Measurements from ENCODE around the gene ICAM4.

ICAM4 gene

GRCh38 chr19:10266706-10267105 is 20.0 kb upstream of the ICAM4 start:
- H3K9me3 ChIP-seq (ENCODE audit: control extremely low read depth in 1 of 5, control insufficient read depth in 4 of 5, insufficient read depth in 2 of 5, low read depth in 1 of 5, low read length in 4 of 5), result no peaks in the 10 kb centered on the region
- ChIA-PET POLR2A (no interaction called here), CTCF (interaction anchor here (0.7 to 20.1 kb wide), 6 partner anchors 8 to 123 kb away, joined by 3 to 542 read pairs (median 3); partner anchors contain the start of gene TYK2)
- no peak for DNase-seq
- H3K4me1 ChIP-seq (ENCODE audit: control extremely low read depth in 1 of 4, control insufficient read depth in 4 of 4, insufficient read depth in 4 of 4, low read length in 3 of 4), result peaks cover 0 to 29% (median 23%) of the 10 kb centered on the region in 4 experiments
- no peaks in the 10 kb centered on the region for H3K27me3 ChIP-seq (replicated peaks in 2 of 5; ENCODE audit: control insufficient read depth in 4 of 5, insufficient read depth in 5 of 5, low read length in 4 of 5)
- 88% methylated on average over 2 of the region's 7 CpGs for WGBS (ENCODE audit: insufficient coverage)
- H3K27ac ChIP-seq (ENCODE audit: insufficient read depth in 1 of 2, low read depth in 1 of 2, low read length in 2 of 2, poor library complexity in 1 of 2, severe bottlenecking in 2 of 2), result no peak overlapping the region
- H3K4me3 ChIP-seq (ENCODE audit: control insufficient read depth in 1 of 7, extremely low read depth in 1 of 7, insufficient read depth in 4 of 7, low read depth in 2 of 7, low read length in 6 of 7), result no peak overlapping the region
- H3K36me3 ChIP-seq (ENCODE audit: control insufficient read depth in 4 of 4, insufficient read depth in 4 of 4, low read length in 3 of 4), result no peaks in the 10 kb centered on the region

GRCh38 chr19:10268071-10268470 is 18.7 kb upstream of the ICAM4 start:
- H3K36me3 ChIP-seq (ENCODE audit: control insufficient read depth in 4 of 4, insufficient read depth in 4 of 4, low read length in 3 of 4), result no peaks in the 10 kb centered on the region
- POLR2A ChIA-PET, result no interaction called here
- H3K9me3 ChIP-seq (ENCODE audit: control extremely low read depth in 1 of 5, control insufficient read depth in 4 of 5, insufficient read depth in 2 of 5, low read depth in 1 of 5, low read length in 4 of 5), result no peaks in the 10 kb centered on the region
- H3K27ac ChIP-seq (ENCODE audit: insufficient read depth in 1 of 2, low read depth in 1 of 2, low read length in 2 of 2, poor library complexity in 1 of 2, severe bottlenecking in 2 of 2), result no peak overlapping the region
- no peak overlapping the region for H3K4me3 ChIP-seq (ENCODE audit: control insufficient read depth in 1 of 7, extremely low read depth in 1 of 7, insufficient read depth in 4 of 7, low read depth in 2 of 7, low read length in 6 of 7)
- H3K27me3 ChIP-seq (replicated peaks in 2 of 5; ENCODE audit: control insufficient read depth in 4 of 5, insufficient read depth in 5 of 5, low read length in 4 of 5), result no peaks in the 10 kb centered on the region
- H3K4me1 ChIP-seq (ENCODE audit: control extremely low read depth in 1 of 4, control insufficient read depth in 4 of 4, insufficient read depth in 4 of 4, low read length in 3 of 4), result peaks cover 0 to 35% (median 28%) of the 10 kb centered on the region in 4 experiments
- CTCF ChIA-PET, result interaction anchor here (0.7 to 20.1 kb wide), 6 partner anchors 8 to 122 kb away, joined by 3 to 542 read pairs (median 22); partner anchors contain the start of gene TYK2
- 92% methylated on average over 5 of the region's 6 CpGs for WGBS (ENCODE audit: insufficient coverage)
- DNase-seq, result no peak

GRCh38 chr19:10269333-10270179 is 17.2 kb upstream of the ICAM4 start:
- H3K4me1 ChIP-seq (ENCODE audit: control extremely low read depth in 1 of 4, control insufficient read depth in 4 of 4, insufficient read depth in 4 of 4, low read length in 3 of 4), result peaks cover 0 to 35% (median 28%) of the 10 kb centered on the region in 4 experiments
- WGBS (ENCODE audit: insufficient coverage), result 3% methylated on average over 54 of the region's 59 CpGs
- peak overlapping the region in 1 of 2 experiments; percentile 83 for H3K27ac ChIP-seq (ENCODE audit: insufficient read depth in 1 of 2, low read depth in 1 of 2, low read length in 2 of 2, poor library complexity in 1 of 2, severe bottlenecking in 2 of 2)
- peaks cover 0 to under 1% (median 0%) of the 10 kb centered on the region in 4 experiments for H3K36me3 ChIP-seq (ENCODE audit: control insufficient read depth in 4 of 4, insufficient read depth in 4 of 4, low read length in 3 of 4)
- H3K27me3 ChIP-seq (replicated peaks in 2 of 5; ENCODE audit: control insufficient read depth in 4 of 5, insufficient read depth in 5 of 5, low read length in 4 of 5), result no peaks in the 10 kb centered on the region
- CTCF ChIA-PET, result interaction anchor here (1.0 to 20.1 kb wide), 18 partner anchors 9 to 338 kb away, joined by 3 to 542 read pairs (median 6); partner anchors contain the start of genes CDC37, ICAM4, ICAM5 and TYK2
- DNase-seq, result peak; percentile 84 to 94 (median 91)
- no peaks in the 10 kb centered on the region for H3K9me3 ChIP-seq (ENCODE audit: control extremely low read depth in 1 of 5, control insufficient read depth in 4 of 5, insufficient read depth in 2 of 5, low read depth in 1 of 5, low read length in 4 of 5)
- peak overlapping the region in 6 of 7 experiments; percentile 25 to 73 (median 61) for H3K4me3 ChIP-seq (ENCODE audit: control insufficient read depth in 1 of 7, extremely low read depth in 1 of 7, insufficient read depth in 4 of 7, low read depth in 2 of 7, low read length in 6 of 7)
- POLR2A ChIA-PET, result interaction anchor here (0.6 to 4.0 kb wide), 12 partner anchors 10 to 327 kb away, joined by 3 to 60 read pairs (median 8); partner anchors contain the start of genes ICAM4, ICAM5 and TYK2

GRCh38 chr19:10270180-10270615 is 16.6 kb upstream of the ICAM4 start:
- no peaks in the 10 kb centered on the region for H3K9me3 ChIP-seq (ENCODE audit: control extremely low read depth in 1 of 5, control insufficient read depth in 4 of 5, insufficient read depth in 2 of 5, low read depth in 1 of 5, low read length in 4 of 5)
- H3K27me3 ChIP-seq (replicated peaks in 2 of 5; ENCODE audit: control insufficient read depth in 4 of 5, insufficient read depth in 5 of 5, low read length in 4 of 5), result no peaks in the 10 kb centered on the region
- ChIA-PET POLR2A (interaction anchor here (0.6 to 4.0 kb wide), 12 partner anchors 9 to 166 kb away, joined by 4 to 60 read pairs (median 8); partner anchors contain the start of genes ICAM4, ICAM5 and TYK2), CTCF (interaction anchor here (1.0 to 20.1 kb wide), 17 partner anchors 10 to 339 kb away, joined by 3 to 542 read pairs (median 6); partner anchors contain the start of genes CDC37, ICAM4, ICAM5 and TYK2)
- H3K36me3 ChIP-seq (ENCODE audit: control insufficient read depth in 4 of 4, insufficient read depth in 4 of 4, low read length in 3 of 4), result peaks cover 0 to 6% (median 2%) of the 10 kb centered on the region in 4 experiments
- peaks cover 0 to 35% (median 28%) of the 10 kb centered on the region in 4 experiments for H3K4me1 ChIP-seq (ENCODE audit: control extremely low read depth in 1 of 4, control insufficient read depth in 4 of 4, insufficient read depth in 4 of 4, low read length in 3 of 4)
- 1% methylated on average over 29 of the region's 37 CpGs for WGBS (ENCODE audit: insufficient coverage)
- peak; percentile 89 to 95 (median 94) for DNase-seq
- peak overlapping the region; percentile 8 to 73 (median 61) for H3K4me3 ChIP-seq (ENCODE audit: control insufficient read depth in 1 of 7, extremely low read depth in 1 of 7, insufficient read depth in 4 of 7, low read depth in 2 of 7, low read length in 6 of 7)
- peak overlapping the region; percentile 46 to 83 for H3K27ac ChIP-seq (ENCODE audit: insufficient read depth in 1 of 2, low read depth in 1 of 2, low read length in 2 of 2, poor library complexity in 1 of 2, severe bottlenecking in 2 of 2)

GRCh38 chr19:10270616-10271394 is 15.9 kb upstream of the ICAM4 start, which contains the start of gene ICAM1:
Gene ICAM1 (plus strand): TSS chr19:10271120. CDS start chr19:10271160, 40 bp downstream.
- peaks cover 0 to 35% (median 28%) of the 10 kb centered on the region in 4 experiments for H3K4me1 ChIP-seq (ENCODE audit: control extremely low read depth in 1 of 4, control insufficient read depth in 4 of 4, insufficient read depth in 4 of 4, low read length in 3 of 4)
- under 1% methylated on average over 51 of the region's 51 CpGs for WGBS (ENCODE audit: insufficient coverage)
- DNase-seq, result peak; percentile 70 to 88 (median 83)
- ChIA-PET POLR2A (interaction anchor here (0.5 to 4.0 kb wide), 15 partner anchors 9 to 166 kb away, joined by 3 to 60 read pairs (median 6); partner anchors contain the start of genes ICAM4, ICAM5 and TYK2), CTCF (interaction anchor here (1.0 to 20.1 kb wide), 18 partner anchors 9 to 339 kb away, joined by 3 to 542 read pairs (median 6); partner anchors contain the start of genes CDC37, ICAM4, ICAM5 and TYK2)
- no peaks in the 10 kb centered on the region for H3K27me3 ChIP-seq (replicated peaks in 2 of 5; ENCODE audit: control insufficient read depth in 4 of 5, insufficient read depth in 5 of 5, low read length in 4 of 5)
- H3K4me3 ChIP-seq (ENCODE audit: control insufficient read depth in 1 of 7, extremely low read depth in 1 of 7, insufficient read depth in 4 of 7, low read depth in 2 of 7, low read length in 6 of 7), result peak within 1 kb of the TSS; percentile 8 to 73 (median 61)
- peak within 1 kb of the TSS; percentile 46 to 83 for H3K27ac ChIP-seq (ENCODE audit: insufficient read depth in 1 of 2, low read depth in 1 of 2, low read length in 2 of 2, poor library complexity in 1 of 2, severe bottlenecking in 2 of 2)
- no peaks in the 10 kb centered on the region for H3K9me3 ChIP-seq (ENCODE audit: control extremely low read depth in 1 of 5, control insufficient read depth in 4 of 5, insufficient read depth in 2 of 5, low read depth in 1 of 5, low read length in 4 of 5)
- peaks cover 0 to 8% (median 2%) of the 10 kb centered on the region in 4 experiments for H3K36me3 ChIP-seq (ENCODE audit: control insufficient read depth in 4 of 4, insufficient read depth in 4 of 4, low read length in 3 of 4)

- ChIA-PET POLR2A (interaction anchor here (0.6 to 4.0 kb wide), 11 partner anchors 9 to 288 kb away, joined by 3 to 60 read pairs (median 6); partner anchors contain the start of genes ICAM4, ICAM5 and TYK2), CTCF (interaction anchor here (1.1 to 20.1 kb wide), 9 partner anchors 9 to 118 kb away, joined by 3 to 542 read pairs (median 16); partner anchors contain the start of genes ICAM4, ICAM5 and TYK2)
- peak; percentile 54 to 91 (median 90) for DNase-seq
- Histone ChIP-seq H3K27me3 (replicated peaks in 2 of 5; ENCODE audit: control insufficient read depth in 4 of 5, insufficient read depth in 5 of 5, low read length in 4 of 5) (no peaks in the 10 kb centered on the region), H3K4me1 (ENCODE audit: control extremely low read depth in 1 of 4, control insufficient read depth in 4 of 4, insufficient read depth in 4 of 4, low read length in 3 of 4) (peaks cover 0 to 35% (median 28%) of the 10 kb centered on the region in 4 experiments), H3K9me3 (ENCODE audit: control extremely low read depth in 1 of 5, control insufficient read depth in 4 of 5, insufficient read depth in 2 of 5, low read depth in 1 of 5, low read length in 4 of 5) (no peaks in the 10 kb centered on the region), H3K36me3 (ENCODE audit: control insufficient read depth in 4 of 4, insufficient read depth in 4 of 4, low read length in 3 of 4) (peaks cover 0 to 8% (median 2%) of the 10 kb centered on the region in 4 experiments), H3K27ac (ENCODE audit: insufficient read depth in 1 of 2, low read depth in 1 of 2, low read length in 2 of 2, poor library complexity in 1 of 2, severe bottlenecking in 2 of 2) (peak overlapping the region in 1 of 2 experiments; percentile 83), H3K4me3 (ENCODE audit: control insufficient read depth in 1 of 7, extremely low read depth in 1 of 7, insufficient read depth in 4 of 7, low read depth in 2 of 7, low read length in 6 of 7) (peak overlapping the region in 3 of 7 experiments; percentile 61 to 73 (median 68))
- 33% methylated on average over 10 of the region's 12 CpGs for WGBS (ENCODE audit: insufficient coverage)
Measured at GRCh38 chr19:10271543-10272086, 15.1 kb upstream of the ICAM4 start.
